Activated naive CD4-positive, alpha-beta T cell treated with anti-CD3 and anti-CD28 coated beads for 36 hours (primary cell): ENCODE results near the gene ST6GALNAC3. TPM values are rescaled to one million over a fixed set of nuclear protein-coding genes. Genes with fewer than 3 reads are reported as not detected.
"Not testable (repeated sequence)": the region's sequence is repeated elsewhere in the genome, so short reads cannot be mapped to it uniquely, and the experiment has no call there.

ENCODE experiments used
- CTCF ChIA-PET: fragments of 350-600 bp; sonication (Branson Sonifier 250); formaldehyde crosslinking; loops from one replicate; lab custom pipeline; 2021; ENCODE audit warnings: antibody characterized with exemption; lab: Charles Lee
- DNase-seq: peaks from one replicate; pipeline ENCODE4 v3.0.0-alpha.2; 2020
- H3K27ac Mint-ChIP-seq: one replicate; pipeline ENCODE4 v1.8.0; 2021; ENCODE audit warnings: mild to moderate bottlenecking, mixed read lengths
- H3K27me3 Mint-ChIP-seq: one replicate; pipeline ENCODE4 v1.8.0; 2021; ENCODE audit warnings: low read depth, mixed read lengths
- H3K36me3 Mint-ChIP-seq: one replicate; pipeline ENCODE4 v1.8.0; 2021; ENCODE audit warnings: low read depth, mixed read lengths
- H3K4me1 Mint-ChIP-seq: one replicate; pipeline ENCODE4 v1.8.0; 2021; ENCODE audit warnings: low read depth, mixed read lengths
- H3K4me3 Mint-ChIP-seq: one replicate; pipeline ENCODE4 v1.8.0; 2021; ENCODE audit warnings: mild to moderate bottlenecking, moderate library complexity, mixed read lengths
- H3K9me3 Mint-ChIP-seq: one replicate; pipeline ENCODE4 v1.8.0; 2021; ENCODE audit warnings: mixed read lengths
- intact Hi-C: fragments of 100-400 bp; cut with micrococcal nuclease; formaldehyde crosslinking; loops from one replicate; pipeline ENCODE4 v1.15.1; 2023
- total RNA-seq, 2 experiments: library from RNA; stranded (reverse); gene quantifications; one replicate each; pipeline ENCODE4 v1.2.3, GENCODE V29; 2021

The ST6GALNAC3 gene
- total RNA-seq, 2 experiments from 2014 or later: 2.5 to 2.8 TPM

GRCh38 chr1:76113446-76113845 lies 38.9 kb downstream of the ST6GALNAC3 start:
- Mint-ChIP-seq H3K27me3 (no peaks in the 10 kb centered on the region), H3K9me3 (no peaks in the 10 kb centered on the region), H3K36me3 (no peaks in the 10 kb centered on the region), H3K4me3 (no peak overlapping the region), H3K27ac (no peak overlapping the region), H3K4me1 (peaks cover 3% of the 10 kb centered on the region)
- intact Hi-C loops: no loop called here
- no peak for DNase-seq
- CTCF ChIA-PET: interaction anchor here (0.7 kb wide), 1 partner anchor 284 kb away, joined by 5 read pairs; no protein-coding TSS in a partner anchor

DNA sequence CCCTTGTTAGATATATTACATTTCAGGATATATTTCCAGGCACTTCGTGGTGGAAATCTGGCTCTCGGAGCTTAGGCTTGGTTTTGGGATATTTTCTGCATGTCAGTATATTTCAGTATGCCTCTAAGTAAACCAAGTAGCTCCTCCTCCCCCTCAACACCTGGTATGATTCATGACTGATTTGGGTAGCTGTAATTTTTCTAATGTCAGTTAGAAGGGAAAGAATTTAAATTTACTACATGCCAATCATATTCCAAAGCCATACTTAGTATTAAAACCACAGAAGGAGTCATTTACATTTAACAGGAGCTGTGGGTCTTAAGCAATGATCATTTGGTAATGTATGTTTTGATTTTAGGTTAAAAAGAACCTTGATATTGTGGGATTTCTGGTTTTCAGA lies 40.6 kb downstream of the ST6GALNAC3 start:
- peaks cover 3% of the 10 kb centered on the region for H3K4me1 Mint-ChIP-seq
- H3K4me3 Mint-ChIP-seq: no peak overlapping the region
- no peak overlapping the region for H3K27ac Mint-ChIP-seq
- no peaks in the 10 kb centered on the region for H3K36me3 Mint-ChIP-seq
- no peaks in the 10 kb centered on the region for H3K9me3 Mint-ChIP-seq
- no peaks in the 10 kb centered on the region for H3K27me3 Mint-ChIP-seq
- CTCF ChIA-PET: no interaction called here
- intact Hi-C loops: no loop called here
- no peak for DNase-seq

DNA sequence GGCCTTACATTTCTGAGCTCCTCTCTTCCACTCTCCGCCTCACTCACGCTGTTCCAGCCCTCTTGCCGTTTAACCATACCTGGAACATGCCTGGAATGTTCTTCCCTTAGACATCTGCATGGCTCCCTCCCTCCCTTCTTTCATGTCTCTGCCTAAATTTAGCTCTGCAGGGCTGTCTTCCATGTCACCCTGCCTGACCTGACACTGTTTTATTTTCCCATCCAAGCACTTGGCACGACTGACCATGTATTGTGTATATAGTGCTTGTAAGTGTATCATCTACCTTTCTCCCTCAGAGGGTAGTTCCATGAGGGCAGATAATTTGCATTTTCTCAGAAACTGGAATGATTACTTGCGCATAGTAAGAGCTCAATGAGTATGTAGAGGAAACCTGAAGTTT lies 47.3 kb downstream of the ST6GALNAC3 start:
- no peaks in the 10 kb centered on the region for H3K9me3 Mint-ChIP-seq
- CTCF ChIA-PET: no interaction called here
- H3K4me3 Mint-ChIP-seq: no peak overlapping the region
- no peaks in the 10 kb centered on the region for H3K4me1 Mint-ChIP-seq
- no peaks in the 10 kb centered on the region for H3K36me3 Mint-ChIP-seq
- intact Hi-C loops: no loop called here
- no peak for DNase-seq
- H3K27me3 Mint-ChIP-seq: no peaks in the 10 kb centered on the region
- H3K27ac Mint-ChIP-seq: no peak overlapping the region

- Mint-ChIP-seq H3K9me3 (no peaks in the 10 kb centered on the region), H3K27ac (no peak overlapping the region), H3K27me3 (no peaks in the 10 kb centered on the region), H3K4me1 (no peaks in the 10 kb centered on the region), H3K4me3 (no peak overlapping the region), H3K36me3 (no peaks in the 10 kb centered on the region)
- DNase-seq: no peak
- CTCF ChIA-PET: no interaction called here
- intact Hi-C loops: no loop called here
Observed at GRCh38 chr1:76122271-76122670, 47.7 kb downstream of the ST6GALNAC3 start.

GRCh38 chr1:76123411-76124064 lies 49.0 kb downstream of the ST6GALNAC3 start:
- H3K4me1 Mint-ChIP-seq, CTCF ChIA-PET, H3K27me3 Mint-ChIP-seq, intact Hi-C loops, DNase-seq, H3K9me3 Mint-ChIP-seq, H3K36me3 Mint-ChIP-seq, H3K4me3 Mint-ChIP-seq, H3K27ac Mint-ChIP-seq: not testable (repeated sequence)

DNA sequence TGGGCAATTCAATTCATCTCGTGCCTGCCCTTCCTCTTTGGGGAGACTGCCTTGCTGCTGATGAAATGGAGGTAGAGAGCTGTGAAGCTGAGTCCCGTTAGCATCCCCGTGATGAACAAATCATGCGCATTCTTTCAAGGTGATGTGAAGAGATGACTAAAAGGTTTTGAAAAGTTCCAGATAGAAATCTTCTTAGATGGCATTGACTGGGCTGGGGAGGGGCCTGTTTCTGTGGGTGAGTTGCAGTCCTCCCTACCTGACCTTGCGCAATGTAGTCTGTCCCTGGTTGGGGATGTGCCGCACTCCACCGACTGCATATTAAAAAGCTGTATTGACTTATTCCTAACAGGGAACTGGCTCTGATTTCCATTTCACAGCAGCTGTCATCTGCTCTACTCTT lies 49.6 kb downstream of the ST6GALNAC3 start:
- Mint-ChIP-seq H3K9me3 (no peaks in the 10 kb centered on the region), H3K27ac (no peak overlapping the region), H3K4me1 (no peaks in the 10 kb centered on the region), H3K27me3 (no peaks in the 10 kb centered on the region), H3K4me3 (no peak overlapping the region), H3K36me3 (no peaks in the 10 kb centered on the region)
- CTCF ChIA-PET: no interaction called here
- DNase-seq: no peak
- intact Hi-C loops: no loop called here

DNA sequence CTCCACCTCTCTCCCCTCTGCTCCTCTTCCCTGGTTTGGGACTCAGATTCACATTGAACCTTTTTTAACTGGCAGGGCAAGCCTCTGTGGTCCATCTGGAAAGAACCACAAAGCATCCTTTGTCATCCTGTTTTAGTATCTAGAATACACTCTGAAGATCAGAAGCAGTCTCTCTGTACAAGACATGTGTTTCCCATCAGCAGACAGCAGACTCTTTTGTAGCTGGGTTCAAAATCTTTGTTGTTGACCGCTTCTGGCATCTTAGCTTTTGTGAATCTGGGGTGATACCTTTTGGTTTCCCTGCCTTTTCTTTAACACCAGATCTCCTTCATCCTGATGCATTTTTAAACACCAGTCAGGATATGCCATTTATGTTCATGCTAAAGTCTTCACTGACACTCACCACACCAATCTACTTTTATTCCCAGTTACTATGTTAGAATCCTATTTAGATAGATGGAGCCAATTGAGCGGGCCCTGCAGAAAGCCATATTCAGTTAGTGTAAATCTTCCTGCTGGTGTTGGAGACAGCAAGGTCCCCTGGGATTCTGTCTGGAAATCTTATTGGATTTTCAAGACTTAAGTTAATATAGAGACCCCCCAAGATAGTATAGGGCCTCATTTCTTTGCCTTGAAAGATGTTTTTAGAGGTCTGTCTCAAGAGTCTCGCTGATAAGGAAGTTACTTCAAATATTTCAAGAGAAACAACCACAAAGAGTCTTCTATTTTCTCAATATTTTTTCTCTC lies 51.1 kb downstream of the ST6GALNAC3 start:
- Mint-ChIP-seq H3K4me3 (no peak overlapping the region), H3K27ac (no peak overlapping the region), H3K36me3 (no peaks in the 10 kb centered on the region), H3K4me1 (no peaks in the 10 kb centered on the region), H3K27me3 (no peaks in the 10 kb centered on the region), H3K9me3 (no peaks in the 10 kb centered on the region)
- no peak for DNase-seq
- intact Hi-C loops: no loop called here
- CTCF ChIA-PET: no interaction called here

DNA sequence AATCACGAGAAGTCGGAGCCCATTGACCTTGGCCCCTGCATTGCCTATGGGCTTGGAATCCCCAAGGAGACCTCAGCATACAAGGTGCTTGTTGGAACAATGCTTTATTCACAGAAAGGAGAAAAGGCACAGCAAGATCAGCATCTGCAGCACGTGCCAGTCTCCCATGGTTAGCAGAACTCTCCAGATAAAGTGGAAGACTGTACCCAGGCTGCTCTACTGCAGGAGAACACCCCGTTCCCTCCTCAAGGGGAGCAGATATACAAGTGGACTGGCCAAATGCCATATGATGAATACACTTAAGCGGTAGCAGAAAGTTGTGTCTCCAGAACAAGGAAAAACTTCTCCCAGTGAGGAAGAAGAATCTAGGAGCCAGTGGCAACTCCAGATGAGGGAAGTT lies 53.5 kb downstream of the ST6GALNAC3 start:
- H3K27me3 Mint-ChIP-seq: no peaks in the 10 kb centered on the region
- no peak overlapping the region for H3K27ac Mint-ChIP-seq
- no peaks in the 10 kb centered on the region for H3K36me3 Mint-ChIP-seq
- no peak overlapping the region for H3K4me3 Mint-ChIP-seq
- no peak for DNase-seq
- no peaks in the 10 kb centered on the region for H3K4me1 Mint-ChIP-seq
- H3K9me3 Mint-ChIP-seq: no peaks in the 10 kb centered on the region
- CTCF ChIA-PET: interaction anchor here (0.5 kb wide), 1 partner anchor 25 kb away, joined by 3 read pairs; no protein-coding TSS in a partner anchor
- intact Hi-C loops: no loop called here

DNA sequence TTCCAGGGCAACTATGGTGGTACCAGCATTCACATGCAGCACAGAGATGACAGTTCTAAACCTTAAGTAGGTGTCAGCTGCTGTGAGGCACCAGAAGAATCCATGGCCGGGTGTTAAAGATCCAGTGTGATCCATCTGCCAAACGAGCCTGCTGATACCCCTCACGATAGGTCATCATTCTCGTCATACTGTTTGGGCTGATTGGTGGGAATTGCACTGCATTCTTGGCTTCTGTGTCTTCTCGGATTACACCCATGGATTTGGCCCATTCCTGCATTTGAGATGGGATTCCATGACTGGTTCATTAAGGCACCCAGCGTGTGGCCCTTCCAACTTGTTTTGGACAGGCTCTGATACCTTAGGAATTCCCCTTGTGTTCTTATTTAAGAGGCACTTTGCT lies 55.2 kb downstream of the ST6GALNAC3 start:
- Mint-ChIP-seq H3K4me1 (no peaks in the 10 kb centered on the region), H3K27me3 (no peaks in the 10 kb centered on the region), H3K9me3 (no peaks in the 10 kb centered on the region), H3K36me3 (no peaks in the 10 kb centered on the region), H3K4me3 (no peak overlapping the region), H3K27ac (no peak overlapping the region)
- intact Hi-C loops: no loop called here
- no peak for DNase-seq
- CTCF ChIA-PET: no interaction called here

DNA sequence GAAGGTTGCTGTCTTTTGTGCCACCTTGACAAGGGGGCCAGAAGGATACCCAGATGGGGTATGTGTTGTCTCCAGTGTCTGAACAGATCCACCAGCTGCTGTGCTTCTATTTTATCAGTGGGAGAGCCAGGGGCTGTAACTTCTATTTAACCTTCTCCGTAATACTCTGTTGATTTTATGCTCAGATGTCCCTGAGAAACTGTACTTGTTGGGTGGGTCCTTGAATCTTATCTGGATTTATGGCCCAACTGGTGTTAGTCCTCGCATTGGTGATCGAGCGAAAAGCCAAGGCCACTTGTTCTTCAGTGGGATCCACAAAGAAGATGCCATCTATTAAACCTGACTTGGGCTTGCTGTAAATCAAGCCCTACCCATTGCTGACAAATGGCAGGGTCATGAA lies 56.4 kb downstream of the ST6GALNAC3 start:
- H3K27me3 Mint-ChIP-seq: no peaks in the 10 kb centered on the region
- CTCF ChIA-PET: no interaction called here
- H3K4me3 Mint-ChIP-seq: no peak overlapping the region
- H3K36me3 Mint-ChIP-seq: no peaks in the 10 kb centered on the region
- intact Hi-C loops: no loop called here
- H3K9me3 Mint-ChIP-seq: no peaks in the 10 kb centered on the region
- no peak for DNase-seq
- H3K4me1 Mint-ChIP-seq: no peaks in the 10 kb centered on the region
- H3K27ac Mint-ChIP-seq: no peak overlapping the region

DNA sequence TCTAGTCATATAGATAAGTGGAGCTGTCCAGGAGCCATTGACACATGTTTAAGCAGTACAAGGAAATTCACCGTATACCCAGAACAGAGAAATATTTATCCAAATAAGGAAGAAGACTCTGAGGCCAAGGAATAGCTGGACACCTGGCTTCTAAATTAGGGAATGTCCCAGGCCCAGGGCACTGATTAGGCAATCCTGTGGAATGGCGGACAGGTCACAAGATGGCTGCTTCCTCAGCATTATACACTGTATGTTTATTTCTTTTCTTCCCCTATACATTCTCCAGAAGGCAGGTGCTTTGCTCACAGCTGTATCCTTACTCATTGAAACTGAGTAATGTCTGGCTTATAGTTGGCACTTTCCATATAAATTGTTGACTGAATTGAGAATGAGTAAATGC lies 59.4 kb downstream of the ST6GALNAC3 start:
- no peaks in the 10 kb centered on the region for H3K36me3 Mint-ChIP-seq
- H3K9me3 Mint-ChIP-seq: no peaks in the 10 kb centered on the region
- H3K4me1 Mint-ChIP-seq: no peaks in the 10 kb centered on the region
- no peak overlapping the region for H3K27ac Mint-ChIP-seq
- DNase-seq: no peak
- CTCF ChIA-PET: no interaction called here
- intact Hi-C loops: no loop called here
- H3K4me3 Mint-ChIP-seq: no peak overlapping the region
- no peaks in the 10 kb centered on the region for H3K27me3 Mint-ChIP-seq

DNA sequence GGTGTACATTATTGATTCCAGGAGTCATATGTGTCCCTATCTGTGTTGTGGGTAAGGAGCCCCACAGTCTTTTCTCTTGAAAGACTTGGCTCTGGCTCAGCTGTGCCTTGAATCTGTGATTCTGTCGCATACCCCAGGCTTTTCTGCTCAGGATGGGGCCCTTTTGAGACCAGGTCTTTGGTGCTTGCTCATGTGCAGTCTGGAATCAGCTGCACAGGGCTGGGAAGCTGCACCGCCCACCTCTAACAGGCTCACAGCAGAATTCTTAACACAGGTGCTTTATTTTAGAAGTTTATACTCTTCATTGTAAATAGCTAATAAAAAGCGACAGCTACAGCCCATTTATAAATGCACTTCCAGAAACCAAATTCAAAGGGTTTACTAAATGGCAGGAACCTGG lies 61.3 kb downstream of the ST6GALNAC3 start:
- no peak for DNase-seq
- intact Hi-C loops: no loop called here
- Mint-ChIP-seq H3K36me3 (no peaks in the 10 kb centered on the region), H3K27me3 (no peaks in the 10 kb centered on the region), H3K4me1 (peaks cover 7% of the 10 kb centered on the region), H3K9me3 (no peaks in the 10 kb centered on the region), H3K27ac (no peak overlapping the region), H3K4me3 (no peak overlapping the region)
- CTCF ChIA-PET: interaction anchor here (0.7 kb wide), 2 partner anchors 446 to 542 kb away, joined by 3 to 5 read pairs; no protein-coding TSS in a partner anchor

DNA sequence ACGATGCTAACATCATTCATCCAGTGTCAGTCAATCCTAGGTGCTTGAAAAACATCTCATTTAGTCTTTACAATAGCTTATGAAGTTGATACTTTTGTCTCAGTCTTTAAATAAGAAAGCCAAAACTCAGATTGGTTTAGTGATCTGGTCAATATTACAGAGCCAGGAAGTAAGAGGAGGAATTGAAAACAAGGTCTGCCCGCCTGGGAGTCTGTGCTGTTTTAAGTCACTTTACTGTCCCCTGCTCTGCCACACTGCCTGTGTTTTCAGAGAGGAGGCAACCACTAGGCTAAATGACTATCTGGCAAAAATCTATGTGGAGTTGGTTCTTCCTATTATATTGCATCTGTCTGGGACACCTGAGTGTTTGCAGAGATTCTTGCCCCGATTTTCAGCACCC lies 62.3 kb downstream of the ST6GALNAC3 start:
- Mint-ChIP-seq H3K9me3 (no peaks in the 10 kb centered on the region), H3K4me3 (no peak overlapping the region), H3K4me1 (peaks cover 7% of the 10 kb centered on the region), H3K36me3 (no peaks in the 10 kb centered on the region), H3K27ac (no peak overlapping the region), H3K27me3 (no peaks in the 10 kb centered on the region)
- CTCF ChIA-PET: interaction anchor here (0.6 kb wide), 1 partner anchor 146 kb away, joined by 4 read pairs; no protein-coding TSS in a partner anchor
- DNase-seq: no peak
- intact Hi-C loops: no loop called here
